H1 (cell line): ENCODE data around the gene CYRIA. TPM values are rescaled to one million over a fixed set of nuclear protein-coding genes. Genes with fewer than 3 reads are reported as not detected.

Source experiments
- CTCF ChIA-PET: fragments of 300-600 bp; sonication (Branson Sonifier 250); formaldehyde crosslinking; loops from one replicate; lab custom pipeline; 2021; ENCODE audit not compliant: partially characterized antibody; lab: Charles Lee
- POLR2A ChIA-PET: fragments of 300-600 bp; sonication (Branson Sonifier 250); formaldehyde crosslinking; loops from one replicate; lab custom pipeline; 2021; ENCODE audit warnings: inconsistent platforms; ENCODE audit not compliant: partially characterized antibody; lab: Charles Lee
- DNase-seq, 2 experiments: peaks; one replicate each; pipeline versions ENCODE4 v3.0.0 to v3.0.0-alpha.2; 2010 to 2022; ENCODE audit warnings: low spot score in 2 of 2, low read depth in 1 of 2, mixed read lengths in 1 of 2
- FAIRE-seq: peaks from 2 replicates; lab custom pipeline; 2011; peaks lifted over from hg19 to GRCh38; lab: Jason Lieb, UNC
- H2AFZ ChIP-seq: 2 replicates; pipeline ENCODE4 v1.8.1; 2012; ENCODE audit warnings: low read length, inconsistent platforms
- H2AK5ac ChIP-seq: 2 replicates; pipeline ENCODE4 v1.6.1; 2013; ENCODE audit warnings: low read depth, low read length
- H2BK120ac ChIP-seq: replicated peaks from 2 replicates; pipeline ENCODE3; 2013; ENCODE audit warnings: low read depth, low read length, inconsistent platforms
- H2BK12ac ChIP-seq: 2 replicates; pipeline ENCODE4 v1.6.1; 2013; ENCODE audit warnings: low read depth, low read length
- H2BK15ac ChIP-seq: 2 replicates; pipeline ENCODE4 v1.6.1; 2013; ENCODE audit warnings: low read length
- H2BK20ac ChIP-seq: 2 replicates; pipeline ENCODE4 v1.6.1; 2013; ENCODE audit warnings: low read length
- H2BK5ac ChIP-seq: 2 replicates; pipeline ENCODE4 v1.6.1; 2013; ENCODE audit warnings: low read depth, low read length
- H3K14ac ChIP-seq: 2 replicates; pipeline ENCODE4 v1.6.1; 2013; ENCODE audit warnings: inconsistent platforms; ENCODE audit not compliant: insufficient read length
- H3K18ac ChIP-seq: 2 replicates; pipeline ENCODE4 v1.6.1; 2013; ENCODE audit warnings: low read length; ENCODE audit errors: extremely low read depth
- H3K23ac ChIP-seq: 2 replicates; pipeline ENCODE4 v1.6.1; 2013; ENCODE audit warnings: inconsistent platforms; ENCODE audit not compliant: insufficient read length
- H3K23me2 ChIP-seq: 2 replicates; pipeline ENCODE4 v1.6.1; 2013; ENCODE audit warnings: low read depth, low read length
- H3K27ac ChIP-seq: 2 replicates; pipeline ENCODE4 v1.6.1; 2011; ENCODE audit warnings: low read depth, low read length, inconsistent platforms
- H3K27me3 ChIP-seq, 4 experiments: replicated peaks in 1 of 4; 1 replicate in 1 of 4; 2 replicates in 3 of 4; pipeline versions ENCODE4 v1.6.1 to v1.8.1; 2011 to 2013; ENCODE audit warnings: low read length in 3 of 4, mild to moderate bottlenecking in 3 of 4, inconsistent platforms in 2 of 4, mixed read lengths in 2 of 4, moderate library complexity in 1 of 4; ENCODE audit not compliant: control insufficient read depth in 3 of 4, insufficient read depth in 3 of 4; ENCODE audit errors: extremely low read depth in 1 of 4
- H3K36me3 ChIP-seq, 4 experiments: 2 replicates each; pipeline versions ENCODE4 v1.6.1 to v1.8.1; 2011 to 2013; ENCODE audit warnings: mild to moderate bottlenecking in 4 of 4, low read length in 3 of 4, moderate library complexity in 2 of 4, control low read depth in 1 of 4, inconsistent platforms in 1 of 4; ENCODE audit not compliant: insufficient read depth in 4 of 4, control insufficient read depth in 2 of 4
- H3K4ac ChIP-seq: replicated peaks from 2 replicates; pipeline ENCODE3; 2013; ENCODE audit warnings: low read length, low read depth, mixed read lengths, inconsistent platforms; ENCODE audit not compliant: insufficient read length
- H3K4me1 ChIP-seq, 4 experiments: replicated peaks in 1 of 4; 1 replicate in 1 of 4; 2 replicates in 3 of 4; pipeline versions ENCODE4 v1.6.1 to v1.8.1; 2011 to 2013; ENCODE audit warnings: low read length in 3 of 4, inconsistent platforms in 2 of 4, mixed read lengths in 1 of 4; ENCODE audit not compliant: insufficient read depth in 4 of 4, control insufficient read depth in 3 of 4
- H3K4me2 ChIP-seq, 2 experiments: 2 replicates each; pipeline versions ENCODE4 v1.6.1 to v1.8.1; 2011 to 2013; ENCODE audit warnings: low read depth in 2 of 2, low read length in 2 of 2, control low read depth in 1 of 2, inconsistent platforms in 1 of 2, mild to moderate bottlenecking in 1 of 2; ENCODE audit not compliant: insufficient read depth in 1 of 2
- H3K4me3 ChIP-seq, 4 experiments: fragments of 200-600, 300-600 bp in 1 of 4; sonication (generic), shearing (Covaris generic), sonication (Bioruptor Twin) in 1 of 4; 2 replicates each; pipeline versions ENCODE4 v1.5.1 to v1.8.1; 2011 to 2016; ENCODE audit warnings: low read length in 4 of 4, low read depth in 3 of 4, control low read depth in 2 of 4, inconsistent platforms in 2 of 4, mild to moderate bottlenecking in 2 of 4, mixed read lengths in 1 of 4, moderate library complexity in 1 of 4; ENCODE audit not compliant: insufficient read depth in 2 of 4; ENCODE audit errors: extremely low read depth in 1 of 4
- H3K56ac ChIP-seq: replicated peaks from 2 replicates; pipeline ENCODE3; 2013; ENCODE audit warnings: low read depth, mild to moderate bottlenecking, mixed read lengths, low read length, inconsistent platforms; ENCODE audit not compliant: insufficient read length
- H3K79me1 ChIP-seq: 2 replicates; pipeline ENCODE4 v1.6.1; 2013; ENCODE audit warnings: low read depth, low read length, control low read depth
- H3K79me2 ChIP-seq, 2 experiments: 2 replicates each; pipeline versions ENCODE4 v1.6.1 to v1.8.1; 2012 to 2013; ENCODE audit warnings: low read length in 2 of 2, mild to moderate bottlenecking in 2 of 2, inconsistent platforms in 1 of 2; ENCODE audit not compliant: insufficient read depth in 2 of 2, control insufficient read depth in 1 of 2
- H3K9ac ChIP-seq, 4 experiments: replicated peaks in 1 of 4; 1 replicate in 1 of 4; 2 replicates in 3 of 4; pipeline versions ENCODE4 v1.6.1 to v1.8.1; 2011 to 2013; ENCODE audit warnings: low read depth in 3 of 4, low read length in 3 of 4, control low read depth in 2 of 4, mild to moderate bottlenecking in 2 of 4, moderate library complexity in 2 of 4, inconsistent platforms in 1 of 4; ENCODE audit errors: extremely low read depth in 1 of 4
- H3K9me3 ChIP-seq, 2 experiments: 2 replicates each; pipeline versions ENCODE4 v1.6.1 to v1.8.1; 2012 to 2013; ENCODE audit warnings: mild to moderate bottlenecking in 2 of 2, moderate library complexity in 2 of 2, control low read depth in 1 of 2, inconsistent platforms in 1 of 2, low read depth in 1 of 2, low read length in 1 of 2, mixed read lengths in 1 of 2; ENCODE audit not compliant: insufficient read depth in 2 of 2
- H4K20me1 ChIP-seq, 2 experiments: replicated peaks in 1 of 2; 2 replicates each; pipeline versions ENCODE3 to v1.8.1; 2011 to 2013; ENCODE audit warnings: inconsistent platforms in 2 of 2, low read length in 2 of 2, mild to moderate bottlenecking in 1 of 2; ENCODE audit not compliant: insufficient read depth in 2 of 2, control insufficient read depth in 1 of 2
- H4K5ac ChIP-seq: 2 replicates; pipeline ENCODE4 v1.6.1; 2013; ENCODE audit warnings: low read length, low read depth, mixed read lengths, inconsistent platforms; ENCODE audit not compliant: insufficient read length
- H4K8ac ChIP-seq: 2 replicates; pipeline ENCODE4 v1.8.0; 2013; ENCODE audit warnings: mild to moderate bottlenecking, moderate library complexity, low read length, inconsistent platforms; ENCODE audit not compliant: insufficient read depth; ENCODE audit errors: extremely low read depth
- H4K91ac ChIP-seq: replicated peaks from 2 replicates; pipeline ENCODE3; 2013; ENCODE audit warnings: low read length, mixed read lengths, inconsistent platforms; ENCODE audit not compliant: insufficient read length
- CBX8 ChIP-seq: fragments of 300-800, 300-1000 bp; sonication (generic); IDR thresholded peaks from 2 replicates; pipeline ENCODE4 v1.7.1; 2016; ENCODE audit warnings: low read depth, low read length, borderline replicate concordance
- EGR1 ChIP-seq: IDR thresholded peaks from 2 replicates; pipeline ENCODE4 v1.6.1; 2011; ENCODE audit warnings: low read depth, low read length, borderline replicate concordance
- KDM4A ChIP-seq: IDR thresholded peaks from one replicate; pipeline ENCODE4 v1.7.1; 2012; ENCODE audit warnings: low read depth, mild to moderate bottlenecking, moderate library complexity, low read length, inconsistent platforms; ENCODE audit not compliant: severe bottlenecking
- SIN3A ChIP-seq, 2 experiments: IDR thresholded peaks in 1 of 2; conservative IDR thresholded peaks in 1 of 2; 2 replicates each; pipeline ENCODE4 v1.6.1; 2011 to 2012; ENCODE audit warnings: low read length in 2 of 2, improper control_type of control experiment in 1 of 2, low read depth in 1 of 2, mild to moderate bottlenecking in 1 of 2
- USF2 ChIP-seq: IDR thresholded peaks from 2 replicates; pipeline ENCODE4 v1.6.1; 2011; ENCODE audit warnings: low read length, improper control_type of control experiment
- WGBS, 2 experiments: shearing (Covaris generic) in 1 of 2; methylation state at CpG; one replicate each; pipeline versions ENCODE4 v1.1.6 to v1.1.7; 2013 to 2015; ENCODE audit warnings: low lambda C conversion rate in 2 of 2, mixed read lengths in 2 of 2, inconsistent platforms in 1 of 2, low coverage in 1 of 2, missing lambda C conversion rate in 1 of 2; ENCODE audit not compliant: insufficient replicate concordance in 2 of 2, insufficient coverage in 1 of 2, insufficient read length in 1 of 2; ENCODE audit errors: extremely low coverage in 1 of 2, missing lambda C conversion rate in 1 of 2; 5-methylcytosine and 5-hydroxymethylcytosine counted together
- polyA plus RNA-seq, 7 experiments: library from polyadenylated mRNA; depleted of rRNA in 3 of 7; stranded (reverse) in 5 of 7; unstranded in 2 of 7; fragments of >200 nt in 5 of 7; fragments of 200-250 nt in 2 of 7; gene quantifications; 1 replicate in 5 of 7; 2 replicates in 1 of 7; 4 replicates in 1 of 7; pipeline versions ENCODE4 v1.2.1 to v1.2.3, GENCODE V29; 2011 to 2013; ENCODE audit warnings: missing spikeins in 2 of 7, mixed read lengths in 2 of 7
- total RNA-seq: library from RNA; stranded (reverse); fragmentation: NEBNext Ultra II Directional; extraction: Animal tissue kit (Norgen Biotek cat#: 25700); gene quantifications from 2 replicates; pipeline ENCODE4 v1.2.1, GENCODE V29; 2021

Gene CYRIA
- total and polyA plus RNA-seq, 2 of the 8 experiments (the other 6 are each of a cell fraction or from before 2014, with no cell fraction given): 1.5 to 9.8 TPM

GRCh38 chr2:16661526-16661925 lies 4.1 kb downstream of the CYRIA start:
- POLR2A ChIA-PET: interaction anchor here (0.6 kb wide), 1 partner anchor 57 kb away, joined by 3 read pairs; no protein-coding TSS in a partner anchor
- Histone ChIP-seq H3K56ac (no peak overlapping the region), H3K79me1 (no peaks in the 10 kb centered on the region), H3K79me2 (no peaks in the 10 kb centered on the region), H3K23me2 (peaks cover 11% of the 10 kb centered on the region), H2BK120ac (no peak overlapping the region), H4K91ac (no peak overlapping the region), H3K4me3 (no peak overlapping the region), H2BK12ac (no peak overlapping the region), H3K23ac (no peak overlapping the region), H4K20me1 (no peaks in the 10 kb centered on the region), H3K4ac (no peak overlapping the region), H3K9me3 (no peaks in the 10 kb centered on the region), H3K27me3 (peaks cover 0 to 13% (median 12%) of the 10 kb centered on the region in 4 experiments; a peak in 6 of 7 replicates), H2AK5ac (no peak overlapping the region), H4K5ac (no peak overlapping the region), H3K27ac (no peak overlapping the region), H4K8ac (no peak overlapping the region), H3K9ac (no peak overlapping the region), H3K18ac (no peak overlapping the region), H2AFZ (no peak overlapping the region), H2BK5ac (no peak overlapping the region), H3K36me3 (no peaks in the 10 kb centered on the region), H2BK15ac (no peak overlapping the region), H3K4me2 (no peak overlapping the region), H3K14ac (no peak overlapping the region), H2BK20ac (no peak overlapping the region), H3K4me1 (peaks cover 0 to 7% (median 3%) of the 10 kb centered on the region in 4 experiments; a peak in 4 of 7 replicates)
- DNase-seq (no peak), FAIRE-seq (no peak)
- TF ChIP-seq KDM4A (no peak), EGR1 (no peak), SIN3A (conservative IDR thresholded peaks at IDR 0.05 in 1 of 2, IDR thresholded peaks at IDR 0.05 in 1 of 2; ENCODE audit: low read depth in 1 of 2, low read length in 2 of 2) (no peak), CBX8 (no peak), USF2 (no peak)
- CTCF ChIA-PET: interaction anchor here (0.9 to 4.0 kb wide), 4 partner anchors 46 to 96 kb away, joined by 3 to 13 read pairs (median 8); no protein-coding TSS in a partner anchor
- WGBS, 2 experiments: 92% methylated on average over 4 of the region's 4 CpGs; no CpG with 5 or more reads in 1 of the 2 experiments
